GM12864 (cell line): ENCODE measurements around the gene FREM1.

Experiments used
- DNase-seq: peaks from one replicate; pipeline ENCODE4 v3.0.0-alpha.2; 2011; ENCODE audit warnings: low read depth
- H3K4me3 ChIP-seq: 2 replicates; pipeline ENCODE4 v1.5.1; 2011; ENCODE audit warnings: mild to moderate bottlenecking, low read depth, low read length, control low read depth
- CTCF ChIP-seq: IDR thresholded peaks from 2 replicates; pipeline ENCODE4 v1.5.1; 2011; ENCODE audit warnings: low read depth, mild to moderate bottlenecking, moderate library complexity, low read length, control low read depth, inconsistent platforms; ENCODE audit errors: missing control alignments

Gene FREM1

GRCh38 chr9:14692470-14693250, 217.6 kb downstream of the FREM1 start:
- no peak for DNase-seq
- peak overlapping the region; percentile 59 for H3K4me3 ChIP-seq
- no peak for TF ChIP-seq CTCF

- TF ChIP-seq CTCF, result no peak
- no peak for DNase-seq
- H3K4me3 ChIP-seq, result peak overlapping the region; percentile 33; the same call in 1 of the 2 replicates
Measured at GRCh38 chr9:14690948-14691730, 219.1 kb downstream of the FREM1 start.

- no peak overlapping the region for H3K4me3 ChIP-seq
- no peak for DNase-seq
- no peak for TF ChIP-seq CTCF
Measured at GRCh38 chr9:14687042-14687719, 223.0 kb downstream of the FREM1 start.

GRCh38 chr9:14686168-14686567, 224.1 kb downstream of the FREM1 start:
- DNase-seq, result no peak
- no peak for TF ChIP-seq CTCF
- H3K4me3 ChIP-seq, result no peak overlapping the region
